Myometrial cell (primary cell): ENCODE results near the gene SAMMSON. TPM values are rescaled to one million over a fixed set of nuclear protein-coding genes. Genes with fewer than 3 reads are reported as not detected.

Source experiments
- total RNA-seq: library from RNA; depleted of rRNA; stranded (reverse); fragments of >200 nt; gene quantifications from 2 replicates; pipeline ENCODE4 v1.2.3, GENCODE V29; 2015

SAMMSON gene
- total RNA-seq: not detected in 2 replicates

GRCh38 chr3:69999140-70000027, at the start of gene SAMMSON:
Gene SAMMSON, plus strand, starts transcription at chr3:69999733.

